PC-3 (cell line): Measurements from ENCODE around the gene TP53BP1.

ENCODE experiments used
- EZH2 ChIP-seq: fragments of 300-600 bp; sonication (generic); IDR thresholded peaks from one replicate; pipeline ENCODE4 v1.6.1; 2017; ENCODE audit warnings: antibody characterized with exemption, mild to moderate bottlenecking, low read length; ENCODE audit not compliant: unreplicated experiment
- EZH2phosphoT487 ChIP-seq: fragments of 300-600 bp; sonication (generic); IDR thresholded peaks from 2 replicates; pipeline ENCODE4 v1.6.1; 2018; ENCODE audit warnings: mild to moderate bottlenecking, antibody characterized with exemption, low read length, borderline replicate concordance
- TF ChIP-seq, protein P1 (sequence below): fragments of 300-600 bp; sonication (generic); conservative IDR thresholded peaks from 2 replicates; pipeline ENCODE4 v1.5.1; 2017; ENCODE audit warnings: antibody characterized with exemption, low read depth, mild to moderate bottlenecking, low read length

DNA sequence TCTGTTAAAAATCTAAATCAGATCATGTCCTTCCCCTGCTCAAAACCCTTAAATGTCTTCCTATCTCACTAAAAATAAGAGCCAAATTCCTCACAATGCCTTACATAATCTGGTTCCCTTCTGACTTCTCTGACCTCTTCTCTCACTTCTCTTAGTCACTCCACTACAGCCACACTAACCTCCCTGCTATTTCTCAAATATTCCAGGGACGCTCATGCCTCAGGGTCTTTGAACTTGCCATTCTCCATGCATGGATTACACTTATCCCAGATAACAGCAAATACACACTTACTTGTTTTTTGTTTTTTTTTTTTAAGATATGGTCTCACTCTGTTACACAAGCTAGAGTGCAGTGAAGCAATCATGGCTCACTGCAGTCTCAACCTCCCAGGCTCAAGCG, 8.5 kb downstream of the TP53BP1 start:
- TF ChIP-seq, protein P1, sequence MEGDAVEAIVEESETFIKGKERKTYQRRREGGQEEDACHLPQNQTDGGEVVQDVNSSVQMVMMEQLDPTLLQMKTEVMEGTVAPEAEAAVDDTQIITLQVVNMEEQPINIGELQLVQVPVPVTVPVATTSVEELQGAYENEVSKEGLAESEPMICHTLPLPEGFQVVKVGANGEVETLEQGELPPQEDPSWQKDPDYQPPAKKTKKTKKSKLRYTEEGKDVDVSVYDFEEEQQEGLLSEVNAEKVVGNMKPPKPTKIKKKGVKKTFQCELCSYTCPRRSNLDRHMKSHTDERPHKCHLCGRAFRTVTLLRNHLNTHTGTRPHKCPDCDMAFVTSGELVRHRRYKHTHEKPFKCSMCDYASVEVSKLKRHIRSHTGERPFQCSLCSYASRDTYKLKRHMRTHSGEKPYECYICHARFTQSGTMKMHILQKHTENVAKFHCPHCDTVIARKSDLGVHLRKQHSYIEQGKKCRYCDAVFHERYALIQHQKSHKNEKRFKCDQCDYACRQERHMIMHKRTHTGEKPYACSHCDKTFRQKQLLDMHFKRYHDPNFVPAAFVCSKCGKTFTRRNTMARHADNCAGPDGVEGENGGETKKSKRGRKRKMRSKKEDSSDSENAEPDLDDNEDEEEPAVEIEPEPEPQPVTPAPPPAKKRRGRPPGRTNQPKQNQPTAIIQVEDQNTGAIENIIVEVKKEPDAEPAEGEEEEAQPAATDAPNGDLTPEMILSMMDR, result no peak
- TF ChIP-seq EZH2phosphoT487 (no peak), EZH2 (no peak)
